ENCODE data around the gene TMEM236. TPM values are rescaled to one million over a fixed set of nuclear protein-coding genes. Genes with fewer than 3 reads are reported as not detected.
A peak's percentile ranks its signal among the peaks of the same experiment; 100 is the strongest.

Gene TMEM236
- polyA plus RNA-seq, 2 of the 4 experiments (the other 2 are of a cell fraction): 0.06 to 0.09 TPM

- TF ChIP-seq RFX5 (IDR thresholded peaks at IDR 0.05) (no peak), RAD21 (conservative IDR thresholded peaks at IDR 0.05 in 1 of 2, IDR thresholded peaks at IDR 0.05 in 1 of 2) (no peak), FOXS1 (CRISPR knock-in tag; IDR thresholded peaks at IDR 0.05) (no peak), HOXB13 (CRISPR knock-in tag; IDR thresholded peaks at IDR 0.05; ENCODE audit: low read depth) (no peak), POLR2AphosphoS2 (conservative IDR thresholded peaks at IDR 0.05; ENCODE audit: low read length) (no peak)
- Histone ChIP-seq H3K4me2 (no peak overlapping the region), H3K4me3 (no peak overlapping the region), H3K27ac (no peak overlapping the region), H3K4me1 (peaks cover 19% of the 10 kb centered on the region), H3K9me3 (no peaks in the 10 kb centered on the region)
- 67% methylated on average over 6 of the region's 6 CpGs for WGBS (ENCODE audit: missing lambda C conversion rate)
- no peak for ATAC-seq
- peak; percentile 7 for FAIRE-seq
- ChIA-PET CTCF (no interaction called here), POLR2A (no interaction called here)
- DNase-seq (ENCODE audit: low read depth in 1 of 2, low spot score in 1 of 2): no peak
Measured at GRCh38 chr10:17831896-17832295, 79.9 kb downstream of the TMEM236 start.

GRCh38 chr10:17833656-17834055 is 81.7 kb downstream of the TMEM236 start:
- no peaks in the 10 kb centered on the region for H3K9me3 ChIP-seq
- ATAC-seq (no peak), DNase-seq (ENCODE audit: low read depth in 1 of 2, low spot score in 1 of 2) (no peak), FAIRE-seq (no peak)
- WGBS (ENCODE audit: missing lambda C conversion rate): 92% methylated on average over 6 of the region's 6 CpGs
- ChIA-PET POLR2A (no interaction called here), CTCF (no interaction called here)
- H3K4me2 ChIP-seq: no peak overlapping the region
- no peak for TF ChIP-seq SMC3 (IDR thresholded peaks at IDR 0.05)
- no peak for TF ChIP-seq JUN (IDR thresholded peaks at IDR 0.05)
- TF ChIP-seq ZFP36 (IDR thresholded peaks at IDR 0.05; ENCODE audit: borderline replicate concordance, partially characterized antibody): no peak
- TF ChIP-seq CHD2 (IDR thresholded peaks at IDR 0.05; ENCODE audit: low read length, partially characterized antibody): no peak
- TF ChIP-seq FOSL2 (IDR thresholded peaks at IDR 0.05): no peak
- no peak for TF ChIP-seq FOSL2 (CRISPR knock-in tag; IDR thresholded peaks at IDR 0.05)
- no peak overlapping the region for H3K4me3 ChIP-seq
- peaks cover 19% of the 10 kb centered on the region for H3K4me1 ChIP-seq
- peak overlapping the region in 1 of 2 experiments; percentile 19; a peak in 2 of 6 replicates for H3K27ac ChIP-seq

GRCh38 chr10:17835688-17836087 is 83.7 kb downstream of the TMEM236 start:
- no peak overlapping the region for H3K4me3 ChIP-seq
- peak; percentile 78 to 85 for DNase-seq (ENCODE audit: low read depth in 1 of 2, low spot score in 1 of 2)
- peak; percentile 92 to 98 for ATAC-seq
- TF ChIP-seq MAZ (IDR thresholded peaks at IDR 0.05; ENCODE audit: borderline replicate concordance, low read depth, low read length): no peak
- TF ChIP-seq ATOH8 (CRISPR knock-in tag; IDR thresholded peaks at IDR 0.05; ENCODE audit: low read depth): no peak
- TF ChIP-seq BCL3 (IDR thresholded peaks at IDR 0.05): no peak
- TF ChIP-seq CBX2 (IDR thresholded peaks at IDR 0.05; ENCODE audit: borderline replicate concordance, low read depth): no peak
- TF ChIP-seq MAX (IDR thresholded peaks at IDR 0.05): no peak
- peak; percentile 60; the same call in 1 of the 2 replicates for TF ChIP-seq GATA3 (IDR thresholded peaks at IDR 0.05; ENCODE audit: borderline replicate concordance)
- TF ChIP-seq HOXB5 (CRISPR knock-in tag; IDR thresholded peaks at IDR 0.05): no peak
- TF ChIP-seq FOSL2 (IDR thresholded peaks at IDR 0.05): peak; percentile 77
- TF ChIP-seq FOSL2 (CRISPR knock-in tag; IDR thresholded peaks at IDR 0.05): peak; percentile 86
- TF ChIP-seq POLR2AphosphoS2 (conservative IDR thresholded peaks at IDR 0.05; ENCODE audit: low read length): no peak
- no peak for TF ChIP-seq FOXS1 (CRISPR knock-in tag; IDR thresholded peaks at IDR 0.05)
- 0 out of 2 replicates have a peak, but pooled peaks have one; percentile 29 for TF ChIP-seq PBX3 (IDR thresholded peaks at IDR 0.05)
- TF ChIP-seq POLR2A (IDR thresholded peaks at IDR 0.05; ENCODE audit: low read length): no peak
- no peak for TF ChIP-seq RCOR1 (IDR thresholded peaks at IDR 0.05; ENCODE audit: low read depth, low read length)
- TF ChIP-seq EHF (CRISPR knock-in tag; IDR thresholded peaks at IDR 0.05): no peak
- peak; percentile 77 for TF ChIP-seq JUNB (IDR thresholded peaks at IDR 0.05)
- no peak for TF ChIP-seq CBX8 (IDR thresholded peaks at IDR 0.05)
- TF ChIP-seq JUN (IDR thresholded peaks at IDR 0.05): 0 out of 5 replicates have a peak, but pooled peaks of 1 of the 2 experiments have one; percentile 25
- TF ChIP-seq RAD21 (conservative IDR thresholded peaks at IDR 0.05 in 1 of 2, IDR thresholded peaks at IDR 0.05 in 1 of 2): peak in 1 of 2 experiments; percentile 17; a peak in 1 of 5 replicates
- FAIRE-seq: peak; percentile 51
- POLR2A ChIA-PET: interaction anchor here (1.0 kb wide), 1 partner anchor 78 kb away, joined by 5 read pairs; no protein-coding TSS in a partner anchor
- H3K4me1 ChIP-seq: peaks cover 19% of the 10 kb centered on the region
- H3K9me3 ChIP-seq: no peaks in the 10 kb centered on the region
- H3K4me2 ChIP-seq: peak overlapping the region; percentile 67
- CTCF ChIA-PET: interaction anchor here (0.5 to 4.9 kb wide), 5 partner anchors 12 to 381 kb away, joined by 3 to 33 read pairs (median 3); no protein-coding TSS in a partner anchor
- WGBS (ENCODE audit: missing lambda C conversion rate): 0% methylated on average over 1 of the region's 1 CpG
- H3K27ac ChIP-seq: peak overlapping the region; percentile 68 to 86; a peak in 5 of 6 replicates

Data from A549 (cell line).